GM18508 (cell line): ENCODE data around the gene CDH23.

Experiments used
- ATAC-seq: cut with Tn5 transposase; IDR thresholded peaks from one replicate; pipeline ENCODE4 v1.9.1; 2021; ENCODE audit warnings: moderate number of reproducible peaks; ENCODE audit not compliant: insufficient read depth, unreplicated experiment

Gene CDH23

GRCh38 chr10:71741671-71742070, 345.0 kb downstream of the CDH23 start:
- no peak for ATAC-seq

DNA sequence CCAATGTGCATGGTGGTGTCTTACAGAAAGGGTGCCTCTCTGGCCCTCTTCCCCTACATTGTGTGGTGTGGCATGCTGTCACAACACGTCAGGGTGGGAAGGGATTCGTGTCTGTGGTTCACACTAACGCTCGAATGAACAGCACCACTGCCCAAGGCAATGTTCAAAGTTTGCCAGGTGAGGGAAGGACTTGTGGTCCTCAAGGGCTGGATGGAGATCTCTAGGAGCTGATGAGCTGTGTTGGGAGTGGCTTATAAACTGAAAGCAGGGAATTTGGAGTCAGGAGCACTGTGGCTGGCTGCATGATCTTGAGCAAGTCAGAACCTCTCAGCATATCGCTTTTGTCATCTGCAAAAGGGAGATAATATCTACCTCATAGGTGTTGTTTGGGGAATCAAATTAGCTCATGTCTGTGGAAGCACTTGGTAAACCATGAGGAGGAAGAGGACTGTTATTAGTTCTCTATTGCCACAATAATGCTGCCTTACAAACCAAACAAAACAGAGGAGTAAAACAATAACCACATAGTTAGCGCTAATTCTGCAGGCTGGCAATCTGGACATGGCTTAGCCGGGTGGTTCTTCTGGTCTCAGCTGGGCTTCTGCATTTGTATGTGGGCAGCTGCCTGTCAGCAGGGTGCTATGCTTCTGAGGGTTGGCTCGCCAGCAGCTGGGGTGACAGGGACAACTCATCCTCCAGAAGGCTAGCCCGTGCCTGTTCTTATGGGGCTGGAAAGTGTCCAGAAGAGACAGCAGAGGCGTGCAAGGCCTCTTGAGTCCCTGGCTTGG, 345.8 kb downstream of the CDH23 start:
- no peak for ATAC-seq

- ATAC-seq, result no peak
These were observed 346.5 kb downstream of the CDH23 start for GRCh38 chr10:71743089-71743838.

GRCh38 chr10:71743866-71744265, 347.1 kb downstream of the CDH23 start:
- ATAC-seq, result no peak

- no peak for ATAC-seq
These were observed 348.4 kb downstream of the CDH23 start for GRCh38 chr10:71744897-71745663.

- ATAC-seq, result no peak
These were observed 349.0 kb downstream of the CDH23 start for GRCh38 chr10:71745664-71746250.

DNA sequence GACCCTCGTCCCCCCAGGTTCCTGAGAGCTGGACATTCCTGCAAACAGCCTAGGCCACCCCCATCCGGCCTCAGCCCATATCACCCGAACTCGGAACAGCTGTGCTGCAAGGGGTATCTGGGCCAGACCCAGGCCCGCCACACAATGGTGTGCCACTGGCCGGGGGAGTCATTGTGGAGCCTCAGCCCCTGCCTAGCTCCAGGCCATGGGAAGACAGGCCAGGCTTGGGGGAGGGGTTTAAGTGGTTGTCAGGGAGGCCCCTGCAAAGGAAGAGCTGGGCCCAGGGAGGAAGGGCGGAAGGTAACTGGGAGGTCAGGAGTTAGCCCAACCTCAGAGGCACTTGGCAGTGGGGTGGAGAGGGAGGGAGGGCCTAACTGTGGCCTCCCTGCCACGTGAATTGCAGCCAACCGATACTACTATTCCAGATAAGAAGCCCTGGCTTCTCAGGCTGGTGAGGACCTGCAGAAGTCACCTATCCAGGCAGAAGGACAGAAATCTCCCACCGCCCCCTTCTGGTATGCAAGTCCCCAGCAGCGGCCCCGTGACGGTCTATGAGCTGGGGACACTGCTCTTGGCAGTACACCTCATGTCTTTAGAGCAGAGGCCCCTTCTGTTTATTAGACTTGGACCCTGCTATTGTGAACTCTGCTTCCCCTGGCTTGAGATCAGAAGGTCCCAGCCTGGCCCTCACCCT, 349.8 kb downstream of the CDH23 start:
- no peak for ATAC-seq

DNA sequence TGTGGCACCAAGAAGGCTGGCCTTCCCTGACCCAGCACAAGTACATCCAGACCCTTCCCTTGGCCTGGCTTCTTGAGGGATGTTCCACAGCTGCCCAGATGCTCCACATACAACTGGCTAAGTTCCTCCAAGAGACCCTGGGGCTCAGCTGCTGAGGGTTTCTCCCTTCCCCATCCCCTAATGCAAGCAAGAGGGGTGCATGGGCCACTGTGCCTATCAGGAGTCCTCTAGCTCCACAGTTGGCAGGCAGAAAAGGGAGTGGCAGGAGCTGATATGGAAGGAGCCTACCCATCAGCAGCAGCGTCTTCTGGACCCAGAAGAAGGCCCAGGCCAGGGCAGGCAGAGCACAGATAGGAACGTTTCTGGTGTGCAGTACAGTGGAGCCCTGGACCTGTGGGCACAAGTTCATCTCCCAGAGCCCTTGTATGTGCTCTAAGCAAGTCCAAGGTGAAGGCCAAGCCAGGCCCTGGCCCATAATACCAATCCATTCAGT, 350.4 kb downstream of the CDH23 start:
- ATAC-seq, result no peak

GRCh38 chr10:71747551-71748523, 351.1 kb downstream of the CDH23 start:
- no peak for ATAC-seq

GRCh38 chr10:71748671-71749191, 352.0 kb downstream of the CDH23 start:
- no peak for ATAC-seq

- no peak for ATAC-seq
These were observed 352.7 kb downstream of the CDH23 start for GRCh38 chr10:71749396-71749795.

- no peak for ATAC-seq
These were observed 353.6 kb downstream of the CDH23 start for GRCh38 chr10:71750124-71750841.

DNA sequence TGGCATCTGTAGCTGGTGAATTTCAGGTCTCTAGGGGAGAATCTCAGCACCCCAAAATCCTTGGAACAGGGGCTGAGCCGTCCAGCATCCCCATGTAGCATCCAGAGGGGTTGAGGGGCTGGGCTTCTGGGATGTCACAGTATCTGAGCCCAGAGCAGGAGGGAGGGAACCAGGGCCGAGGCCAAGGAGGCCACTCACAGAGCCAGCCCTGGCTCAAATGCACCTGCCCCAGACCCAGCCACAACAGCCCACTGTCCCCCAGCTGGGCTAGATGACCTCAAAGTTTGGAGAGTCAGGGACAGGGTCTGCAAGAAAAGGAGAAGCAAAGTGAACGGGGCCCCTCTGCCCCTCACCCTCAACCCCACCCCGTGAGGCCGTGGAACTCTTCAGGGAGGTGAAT, 354.3 kb downstream of the CDH23 start:
- ATAC-seq, result no peak

- ATAC-seq, result no peak
These were observed 354.9 kb downstream of the CDH23 start for GRCh38 chr10:71751515-71752224.

DNA sequence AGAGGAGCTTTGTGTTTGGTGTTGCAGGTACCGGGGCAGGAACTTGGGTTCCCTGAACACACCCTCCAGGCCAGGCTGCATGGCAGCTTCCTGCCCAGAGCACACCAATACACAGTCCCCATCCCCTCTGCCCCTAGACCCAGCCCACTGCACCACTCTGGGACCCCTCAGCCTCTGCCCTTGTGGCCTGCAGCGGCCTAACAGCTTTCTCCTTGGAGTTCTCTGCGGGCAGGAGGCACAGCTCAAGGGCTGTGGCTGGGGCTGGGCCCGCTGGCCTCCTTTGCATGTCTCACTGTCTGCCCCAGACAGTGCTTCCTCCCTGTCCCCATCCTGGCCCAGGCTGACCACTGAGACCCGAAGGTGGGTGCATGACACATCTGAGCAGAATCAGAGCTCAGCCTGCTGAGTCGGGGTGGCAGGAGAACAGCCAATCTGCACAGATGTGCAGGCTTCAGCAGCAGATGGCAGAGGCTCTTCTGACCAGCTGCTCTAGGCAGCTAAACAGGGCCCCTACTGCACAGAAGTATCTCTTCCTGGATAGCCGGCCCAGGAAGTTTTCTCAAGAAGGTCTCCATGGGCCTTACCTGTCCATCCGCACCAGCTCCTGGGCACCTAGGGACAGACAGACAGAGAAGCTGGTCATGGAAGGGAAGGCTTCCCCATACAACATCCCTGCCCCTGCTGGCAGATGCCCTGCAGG, 355.8 kb downstream of the CDH23 start:
- ATAC-seq, result no peak

- ATAC-seq, result no peak
These were observed 356.6 kb downstream of the CDH23 start for GRCh38 chr10:71753091-71753959.
